Naive thymus-derived CD4-positive, alpha-beta T cell (primary cell): Measurements from ENCODE around the gene TCEAL9. TPM values are rescaled to one million over a fixed set of nuclear protein-coding genes. Genes with fewer than 3 reads are reported as not detected.

Experiments
- ATAC-seq: fragments of 150-1000 bp; cut with Tn5 transposase; 2 replicates; pipeline ENCODE4 v1.10.0; 2021; ENCODE audit warnings: mild to moderate bottlenecking, moderate library complexity
- CTCF ChIA-PET: fragments of 350-600 bp; sonication (Branson Sonifier 250); formaldehyde crosslinking; loops from one replicate; lab custom pipeline; 2021; ENCODE audit warnings: antibody characterized with exemption; lab: Charles Lee
- POLR2A ChIA-PET: fragments of 350-600 bp; sonication (Branson Sonifier 250); formaldehyde crosslinking; loops from one replicate; lab custom pipeline; 2021; ENCODE audit warnings: antibody characterized with exemption, inconsistent platforms; lab: Charles Lee
- DNase-seq, 9 donors: peaks; one replicate each; pipeline versions ENCODE4 v3.0.0 to v3.0.0-alpha.2; 2020 to 2022; ENCODE audit warnings: mixed read lengths in 1 of 9
- H3K27ac ChIP-seq: one replicate; pipeline ENCODE4 v1.7.0; 2013; ENCODE audit warnings: mild to moderate bottlenecking, low read depth, low read length, moderate library complexity
- H3K27me3 ChIP-seq, 2 donors: one replicate each; pipeline ENCODE4 v1.7.0; 2013; ENCODE audit warnings: low read length in 2 of 2, mild to moderate bottlenecking in 2 of 2, moderate library complexity in 2 of 2; ENCODE audit not compliant: control insufficient read depth in 2 of 2, insufficient read depth in 2 of 2
- H3K36me3 ChIP-seq, 3 experiments: 1 replicate in 2 of 3; 2 replicates in 1 of 3; pipeline ENCODE4 v1.7.0; 2013; ENCODE audit warnings: low read length in 3 of 3, mild to moderate bottlenecking in 3 of 3, moderate library complexity in 1 of 3; ENCODE audit not compliant: insufficient read depth in 3 of 3, control insufficient read depth in 2 of 3
- H3K4me1 ChIP-seq, 2 donors: one replicate each; pipeline ENCODE4 v1.7.0; 2013; ENCODE audit warnings: low read length in 2 of 2, mild to moderate bottlenecking in 2 of 2, moderate library complexity in 1 of 2; ENCODE audit not compliant: control insufficient read depth in 2 of 2, insufficient read depth in 2 of 2
- H3K4me3 ChIP-seq: 2 replicates; pipeline ENCODE4 v1.7.0; 2013; ENCODE audit warnings: mild to moderate bottlenecking, low read length
- H3K9me3 ChIP-seq, 3 experiments: 1 replicate in 2 of 3; 2 replicates in 1 of 3; pipeline ENCODE4 v1.7.0; 2013; ENCODE audit warnings: low read length in 3 of 3; ENCODE audit not compliant: control insufficient read depth in 2 of 3
- H3K27ac Mint-ChIP-seq, 9 donors: one replicate each; pipeline ENCODE4 v1.8.0; 2020 to 2022; ENCODE audit warnings: mixed read lengths in 9 of 9, mild to moderate bottlenecking in 8 of 9, moderate library complexity in 5 of 9, inconsistent platforms in 2 of 9
- H3K27me3 Mint-ChIP-seq, 5 donors: one replicate each; pipeline ENCODE4 v1.8.0; 2021 to 2022; ENCODE audit warnings: mixed read lengths in 5 of 5, mild to moderate bottlenecking in 1 of 5
- H3K36me3 Mint-ChIP-seq, 5 donors: one replicate each; pipeline ENCODE4 v1.8.0; 2020 to 2022; ENCODE audit warnings: mixed read lengths in 5 of 5, mild to moderate bottlenecking in 3 of 5, inconsistent platforms in 1 of 5
- H3K4me1 Mint-ChIP-seq, 7 donors: one replicate each; pipeline ENCODE4 v1.8.0; 2020 to 2022; ENCODE audit warnings: mixed read lengths in 7 of 7, mild to moderate bottlenecking in 3 of 7, inconsistent platforms in 1 of 7
- H3K4me3 Mint-ChIP-seq, 10 donors: one replicate each; pipeline ENCODE4 v1.8.0; 2020 to 2022; ENCODE audit warnings: mild to moderate bottlenecking in 10 of 10, mixed read lengths in 10 of 10, moderate library complexity in 6 of 10, inconsistent platforms in 2 of 10
- H3K9me3 Mint-ChIP-seq, 11 donors: one replicate each; pipeline ENCODE4 v1.8.0; 2020 to 2022; ENCODE audit warnings: mixed read lengths in 11 of 11, mild to moderate bottlenecking in 4 of 11, inconsistent platforms in 1 of 11, moderate library complexity in 1 of 11
- intact Hi-C, 2 donors: fragments of 100-400 bp; cut with micrococcal nuclease; formaldehyde crosslinking; loops; one replicate each; pipeline ENCODE4 v1.15.1; 2023
- polyA plus RNA-seq, 2 donors: library from polyadenylated mRNA; unstranded; fragments of 300-500 nt; fragmentation: Illumina TruSeq; gene quantifications; one replicate each; pipeline ENCODE4 v1.2.3, GENCODE V29; 2021
- total RNA-seq, 6 experiments: library from RNA in 5 of 6; stranded (reverse) in 5 of 6; gene quantifications; 1 replicate in 5 of 6; 2 replicates in 1 of 6; pipeline ENCODE4 v1.2.3 and lab custom pipeline; 2021 to 2026

Gene TCEAL9
- total and polyA plus RNA-seq, 7 experiments from 2014 or later = 0.51 to 5.8 (median 1.1) TPM

- Histone ChIP-seq H3K27me3 (no peaks in the 10 kb centered on the region), H3K9me3 (no peaks in the 10 kb centered on the region), H3K27ac (no peak overlapping the region), H3K4me1 (no peaks in the 10 kb centered on the region), H3K4me3 (no peak overlapping the region), H3K36me3 (no peaks in the 10 kb centered on the region)
- Mint-ChIP-seq H3K27ac (no peak overlapping the region), H3K36me3 (no peaks in the 10 kb centered on the region), H3K4me1 (peaks cover 0 to 1% (median 0%) of the 10 kb centered on the region in 7 donors), H3K27me3 (peaks cover 0 to 5% (median 0%) of the 10 kb centered on the region in 5 donors), H3K9me3 (peaks cover 0 to 4% (median 0%) of the 10 kb centered on the region in 11 donors), H3K4me3 (no peak overlapping the region)
- ATAC-seq = no peak
- no peak for DNase-seq
- POLR2A ChIA-PET = no interaction called here
- intact Hi-C loops = no loop called here
- CTCF ChIA-PET = interaction anchor here (0.8 kb wide), 1 partner anchor 96 kb away, joined by 3 read pairs; no protein-coding TSS in a partner anchor
Measured at GRCh38 chrX:103367502-103367901, 11.2 kb downstream of the TCEAL9 start.

- ChIA-PET CTCF (interaction anchor here (1.8 kb wide), 1 partner anchor 95 kb away, joined by 4 read pairs; no protein-coding TSS in a partner anchor), POLR2A (no interaction called here)
- H3K27me3 Mint-ChIP-seq = peaks cover 0 to 5% (median 0%) of the 10 kb centered on the region in 5 donors
- DNase-seq (no peak), ATAC-seq (no peak)
- H3K27ac Mint-ChIP-seq = no peak overlapping the region
- H3K4me1 Mint-ChIP-seq = peaks cover 0 to 1% (median 0%) of the 10 kb centered on the region in 7 donors
- Histone ChIP-seq H3K27me3 (no peaks in the 10 kb centered on the region), H3K27ac (no peak overlapping the region), H3K36me3 (no peaks in the 10 kb centered on the region), H3K4me3 (no peak overlapping the region), H3K9me3 (no peaks in the 10 kb centered on the region), H3K4me1 (no peaks in the 10 kb centered on the region)
- H3K36me3 Mint-ChIP-seq = no peaks in the 10 kb centered on the region
- intact Hi-C loops = no loop called here
- H3K4me3 Mint-ChIP-seq = no peak overlapping the region
- peaks cover 0 to 4% (median 0%) of the 10 kb centered on the region in 11 donors for H3K9me3 Mint-ChIP-seq
Measured at GRCh38 chrX:103369479-103369878, 13.2 kb downstream of the TCEAL9 start.

DNA sequence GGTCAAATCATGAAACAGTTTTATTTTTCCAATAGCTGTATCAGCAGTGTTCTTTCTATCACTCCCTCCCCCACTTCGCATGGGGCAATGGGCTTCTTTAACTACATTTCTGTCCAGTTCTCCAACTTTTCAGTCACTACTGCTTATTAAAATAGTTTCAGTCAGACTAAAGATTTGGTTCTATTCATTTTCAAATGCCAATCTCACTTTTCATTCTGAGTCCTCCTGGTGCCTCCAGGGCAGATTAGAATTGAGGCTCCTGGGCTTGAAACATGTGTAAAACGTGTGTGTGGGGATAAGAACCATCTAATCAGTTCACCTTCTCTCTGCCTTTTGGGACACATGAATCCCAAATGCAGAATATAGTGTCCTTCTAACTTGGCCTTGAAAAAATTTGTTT is 16.6 kb downstream of the TCEAL9 start:
- Histone ChIP-seq H3K27me3 (no peaks in the 10 kb centered on the region), H3K36me3 (peaks cover 0 to 3% (median 0%) of the 10 kb centered on the region in 3 experiments), H3K27ac (no peak overlapping the region), H3K9me3 (no peaks in the 10 kb centered on the region), H3K4me1 (no peaks in the 10 kb centered on the region), H3K4me3 (no peak overlapping the region)
- peaks cover 0 to 7% (median 0%) of the 10 kb centered on the region in 5 donors for H3K27me3 Mint-ChIP-seq
- intact Hi-C loops = no loop called here
- H3K9me3 Mint-ChIP-seq = peaks cover 0 to 1% (median 0%) of the 10 kb centered on the region in 11 donors
- no peak overlapping the region for H3K27ac Mint-ChIP-seq
- DNase-seq (no peak), ATAC-seq (no peak)
- ChIA-PET CTCF (no interaction called here), POLR2A (no interaction called here)
- H3K36me3 Mint-ChIP-seq = no peaks in the 10 kb centered on the region
- H3K4me1 Mint-ChIP-seq = peaks cover 3 to 8% (median 7%) of the 10 kb centered on the region in 7 donors
- no peak overlapping the region for H3K4me3 Mint-ChIP-seq

GRCh38 chrX:103373581-103373980 is 17.3 kb downstream of the TCEAL9 start:
- POLR2A ChIA-PET = no interaction called here
- Histone ChIP-seq H3K27ac (no peak overlapping the region), H3K4me3 (no peak overlapping the region), H3K4me1 (no peaks in the 10 kb centered on the region), H3K36me3 (peaks cover 0 to 3% (median 0%) of the 10 kb centered on the region in 3 experiments), H3K27me3 (no peaks in the 10 kb centered on the region), H3K9me3 (no peaks in the 10 kb centered on the region)
- intact Hi-C loops = no loop called here
- ATAC-seq (no peak), DNase-seq (no peak)
- Mint-ChIP-seq H3K9me3 (peaks cover 0 to 1% (median 0%) of the 10 kb centered on the region in 11 donors), H3K27ac (no peak overlapping the region), H3K4me1 (peaks cover 3 to 10% (median 7%) of the 10 kb centered on the region in 7 donors), H3K4me3 (no peak overlapping the region), H3K36me3 (no peaks in the 10 kb centered on the region), H3K27me3 (peaks cover 0 to 4% (median 0%) of the 10 kb centered on the region in 5 donors)
- CTCF ChIA-PET = interaction anchor here (1.1 kb wide), 1 partner anchor 91 kb away, joined by 6 read pairs; no protein-coding TSS in a partner anchor

DNA sequence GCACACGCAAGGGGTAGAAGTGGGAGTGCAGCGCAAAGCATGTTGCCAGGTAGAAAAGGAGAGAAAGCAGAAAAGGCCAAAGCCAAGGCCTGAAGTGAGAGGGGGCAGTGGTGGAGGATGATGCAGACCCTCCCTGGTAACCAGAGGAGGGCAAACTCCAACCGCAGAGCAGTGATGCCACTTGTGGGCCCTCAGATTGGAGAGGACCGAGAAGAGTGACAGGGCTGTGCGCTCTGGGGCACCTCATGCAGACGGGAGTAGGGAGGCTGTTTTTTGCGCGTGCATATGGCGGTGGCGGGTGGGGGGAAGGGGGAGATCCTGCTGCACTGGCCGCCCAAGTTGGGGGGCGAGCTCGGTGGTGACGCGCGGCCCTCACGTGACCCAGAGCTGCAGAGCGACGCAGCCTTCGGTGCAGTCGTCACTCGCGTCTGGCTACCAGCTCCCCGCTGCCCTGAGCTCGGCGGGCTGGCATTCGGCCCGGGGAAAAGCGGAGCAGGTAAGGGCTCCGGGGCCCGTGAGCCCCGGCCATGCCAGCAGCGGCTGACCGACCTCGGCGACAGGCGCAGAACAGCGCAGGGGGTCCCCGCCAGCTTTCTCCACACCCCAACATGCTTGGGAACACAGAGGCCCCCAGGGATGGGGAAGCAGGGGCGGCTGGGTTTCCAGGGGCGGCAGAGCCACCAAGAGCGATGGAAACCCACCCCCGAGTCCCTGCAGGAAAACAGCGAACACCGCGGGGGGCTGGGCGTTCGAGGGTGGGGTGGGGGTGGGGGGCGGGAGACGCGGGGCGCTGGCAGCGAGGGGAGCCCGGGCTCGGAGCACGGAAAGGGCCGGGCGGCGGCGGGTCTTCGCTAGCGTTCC is 20.0 kb downstream of the TCEAL9 start, which contains the start of gene BEX3:
TSS of gene BEX3 (plus strand) at position 421 of the 861 bp plus-strand sequence. CDS start 984 bp downstream, outside the sequence.
- peak within 1 kb of the TSS in 8 of 9 donors; percentile 64 to 89 (median 76) for H3K27ac Mint-ChIP-seq
- Histone ChIP-seq H3K36me3 (peaks cover 0 to 3% (median 0%) of the 10 kb centered on the region in 3 experiments), H3K27ac (peak within 1 kb of the TSS; percentile 73), H3K9me3 (no peaks in the 10 kb centered on the region), H3K4me3 (peak within 1 kb of the TSS; percentile 27), H3K4me1 (no peaks in the 10 kb centered on the region), H3K27me3 (no peaks in the 10 kb centered on the region)
- DNase-seq = peak in 8 of 9 donors; percentile 21 to 61 (median 50)
- peaks cover 0 to 1% (median 0%) of the 10 kb centered on the region in 11 donors for H3K9me3 Mint-ChIP-seq
- no peaks in the 10 kb centered on the region for H3K36me3 Mint-ChIP-seq
- H3K4me3 Mint-ChIP-seq = peak within 1 kb of the TSS; percentile 74 to 91 (median 84)
- peak; percentile 73 for ATAC-seq
- intact Hi-C loops = loop anchor here in 1 of 2 donors (1.0 to 2.0 kb wide), 3 partner anchors 20 to 88 kb away; partner anchors contain the start of gene TCEAL9
- CTCF ChIA-PET = interaction anchor here (0.9 to 2.3 kb wide), 2 partner anchors 84 to 88 kb away, joined by 3 to 9 read pairs; no protein-coding TSS in a partner anchor
- H3K27me3 Mint-ChIP-seq = peaks cover 0 to 4% (median 0%) of the 10 kb centered on the region in 5 donors
- POLR2A ChIA-PET = interaction anchor here (1.1 to 2.3 kb wide), 4 partner anchors 30 to 121 kb away, joined by 3 to 24 read pairs (median 6); partner anchors contain the start of gene TCEAL8
- H3K4me1 Mint-ChIP-seq = peaks cover 3 to 14% (median 7%) of the 10 kb centered on the region in 7 donors

DNA sequence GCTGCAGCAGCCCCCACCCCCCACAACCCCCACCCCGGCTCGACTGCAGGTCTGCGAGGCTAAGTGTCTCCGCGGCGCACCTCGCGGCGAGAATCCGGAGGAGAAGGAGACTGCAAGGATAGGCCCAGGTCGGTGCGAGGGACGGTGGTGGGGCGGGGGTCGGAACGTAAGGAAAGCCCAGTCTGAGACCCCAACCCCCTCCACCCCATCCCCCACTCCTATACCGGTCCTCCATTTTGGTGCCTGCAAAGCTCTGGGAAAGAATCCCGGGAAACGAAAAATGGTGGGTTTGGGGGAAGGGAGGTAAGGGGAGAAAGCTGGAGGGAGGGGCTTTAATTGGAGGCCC is 20.6 kb downstream of the TCEAL9 start:
- POLR2A ChIA-PET = interaction anchor here (1.6 to 2.3 kb wide), 3 partner anchors 30 to 87 kb away, joined by 4 to 24 read pairs (median 7); no protein-coding TSS in a partner anchor
- ATAC-seq (peak; percentile 18), DNase-seq (peak in 3 of 9 donors; percentile 2 to 11 (median 4))
- Mint-ChIP-seq H3K4me1 (peaks cover 3 to 14% (median 7%) of the 10 kb centered on the region in 7 donors), H3K27me3 (peaks cover 0 to 4% (median 0%) of the 10 kb centered on the region in 5 donors), H3K9me3 (peaks cover 0 to 1% (median 0%) of the 10 kb centered on the region in 11 donors), H3K36me3 (no peaks in the 10 kb centered on the region), H3K4me3 (peak overlapping the region; percentile 74 to 91 (median 82)), H3K27ac (peak overlapping the region in 8 of 9 donors; percentile 36 to 89 (median 68))
- Histone ChIP-seq H3K27me3 (no peaks in the 10 kb centered on the region), H3K9me3 (no peaks in the 10 kb centered on the region), H3K27ac (peak overlapping the region; percentile 58), H3K4me3 (peak overlapping the region; percentile 23), H3K36me3 (peaks cover 0 to 3% (median 0%) of the 10 kb centered on the region in 3 experiments), H3K4me1 (no peaks in the 10 kb centered on the region)
- intact Hi-C loops = loop anchor here in 1 of 2 donors (1.0 to 2.0 kb wide), 3 partner anchors 20 to 87 kb away; partner anchors contain the start of gene TCEAL9
- CTCF ChIA-PET = interaction anchor here (2.3 kb wide), 1 partner anchor 87 kb away, joined by 9 read pairs; no protein-coding TSS in a partner anchor
